ENCODE measurements around the gene RETREG3. TPM values are rescaled to one million over a fixed set of nuclear protein-coding genes. Genes with fewer than 3 reads are reported as not detected.
"Not testable (repeated sequence)": the region's sequence is repeated elsewhere in the genome, so short reads cannot be mapped to it uniquely, and the experiment has no call there.

RETREG3 gene
- total and polyA plus RNA-seq, 2 donors (not counting 1 experiment from before 2014, with no cell fraction given): 37.5 to 67.0 TPM

- no peak overlapping the region for H3K4me3 ChIP-seq (replicated peaks in 1 of 4; ENCODE audit: control extremely low read depth in 1 of 4, insufficient read depth in 1 of 4, low read depth in 3 of 4, low read length in 4 of 4)
- no peak for DNase-seq (ENCODE audit: low read depth in 2 of 2)
- peaks cover 22% of the 10 kb centered on the region for H3K79me2 ChIP-seq (ENCODE audit: control insufficient read depth, insufficient read depth, low read length)
- H3K9me3 ChIP-seq (ENCODE audit: control insufficient read depth, insufficient read depth, low read depth, low read length): no peaks in the 10 kb centered on the region
- H2AFZ ChIP-seq (ENCODE audit: low read length): no peak overlapping the region
- no peak for TF ChIP-seq EZH2 (IDR thresholded peaks at IDR 0.05; ENCODE audit: low read length, missing control alignments)
- TF ChIP-seq, protein P1, sequence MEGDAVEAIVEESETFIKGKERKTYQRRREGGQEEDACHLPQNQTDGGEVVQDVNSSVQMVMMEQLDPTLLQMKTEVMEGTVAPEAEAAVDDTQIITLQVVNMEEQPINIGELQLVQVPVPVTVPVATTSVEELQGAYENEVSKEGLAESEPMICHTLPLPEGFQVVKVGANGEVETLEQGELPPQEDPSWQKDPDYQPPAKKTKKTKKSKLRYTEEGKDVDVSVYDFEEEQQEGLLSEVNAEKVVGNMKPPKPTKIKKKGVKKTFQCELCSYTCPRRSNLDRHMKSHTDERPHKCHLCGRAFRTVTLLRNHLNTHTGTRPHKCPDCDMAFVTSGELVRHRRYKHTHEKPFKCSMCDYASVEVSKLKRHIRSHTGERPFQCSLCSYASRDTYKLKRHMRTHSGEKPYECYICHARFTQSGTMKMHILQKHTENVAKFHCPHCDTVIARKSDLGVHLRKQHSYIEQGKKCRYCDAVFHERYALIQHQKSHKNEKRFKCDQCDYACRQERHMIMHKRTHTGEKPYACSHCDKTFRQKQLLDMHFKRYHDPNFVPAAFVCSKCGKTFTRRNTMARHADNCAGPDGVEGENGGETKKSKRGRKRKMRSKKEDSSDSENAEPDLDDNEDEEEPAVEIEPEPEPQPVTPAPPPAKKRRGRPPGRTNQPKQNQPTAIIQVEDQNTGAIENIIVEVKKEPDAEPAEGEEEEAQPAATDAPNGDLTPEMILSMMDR (conservative IDR thresholded peaks at IDR 0.05 in 1 of 2, IDR thresholded peaks at IDR 0.05 in 1 of 2; ENCODE audit: low read depth in 1 of 2, low read length in 2 of 2): no peak
- no peaks in the 10 kb centered on the region for H4K20me1 ChIP-seq (ENCODE audit: control insufficient read depth, extremely low read depth, insufficient read depth, low read length)
- H3K9ac ChIP-seq (ENCODE audit: insufficient read depth, low read length): no peak overlapping the region
- no peak overlapping the region for H3K4me2 ChIP-seq (ENCODE audit: extremely low read depth, insufficient read depth, low read length)
- H3K36me3 ChIP-seq (ENCODE audit: control insufficient read depth, insufficient read depth, low read length): peaks cover 8% of the 10 kb centered on the region
- H3K27me3 ChIP-seq (ENCODE audit: control insufficient read depth, insufficient read depth, low read length): no peaks in the 10 kb centered on the region
- no peak overlapping the region for H3K27ac ChIP-seq (ENCODE audit: insufficient read depth, low read length)
- peaks cover under 1% of the 10 kb centered on the region for H3K4me1 ChIP-seq (ENCODE audit: control insufficient read depth, extremely low read depth, insufficient read depth, low read length)
Observed at GRCh38 chr17:42612013-42612412, 2.8 kb upstream of the RETREG3 start.

GRCh38 chr17:42609814-42610801 lies 934 bp upstream of the RETREG3 start:
- H3K79me2 ChIP-seq (ENCODE audit: control insufficient read depth, insufficient read depth, low read length): peaks cover 37% of the 10 kb centered on the region
- not testable (repeated sequence) for H4K20me1 ChIP-seq (ENCODE audit: control insufficient read depth, extremely low read depth, insufficient read depth, low read length)

GRCh38 chr17:42608305-42609181 lies 631 bp downstream of the RETREG3 start:
- Histone ChIP-seq H3K4me3 (replicated peaks in 1 of 4; ENCODE audit: control extremely low read depth in 1 of 4, insufficient read depth in 1 of 4, low read depth in 3 of 4, low read length in 4 of 4) (peak overlapping the region; percentile 62 to 98 (median 84)), H4K20me1 (ENCODE audit: control insufficient read depth, extremely low read depth, insufficient read depth, low read length) (no peaks in the 10 kb centered on the region), H3K4me1 (ENCODE audit: control insufficient read depth, extremely low read depth, insufficient read depth, low read length) (peaks cover 3% of the 10 kb centered on the region), H3K27me3 (ENCODE audit: control insufficient read depth, insufficient read depth, low read length) (no peaks in the 10 kb centered on the region), H3K9me3 (ENCODE audit: control insufficient read depth, insufficient read depth, low read depth, low read length) (no peaks in the 10 kb centered on the region), H2AFZ (ENCODE audit: low read length) (peak overlapping the region; percentile 30), H3K27ac (ENCODE audit: insufficient read depth, low read length) (peak overlapping the region; percentile 73), H3K79me2 (ENCODE audit: control insufficient read depth, insufficient read depth, low read length) (peaks cover 48% of the 10 kb centered on the region), H3K9ac (ENCODE audit: insufficient read depth, low read length) (peak overlapping the region; percentile 77), H3K4me2 (ENCODE audit: extremely low read depth, insufficient read depth, low read length) (peak overlapping the region; percentile 36), H3K36me3 (ENCODE audit: control insufficient read depth, insufficient read depth, low read length) (peaks cover 4% of the 10 kb centered on the region)
- no peak for DNase-seq (ENCODE audit: low read depth in 2 of 2)
- TF ChIP-seq, protein P1 (conservative IDR thresholded peaks at IDR 0.05 in 1 of 2, IDR thresholded peaks at IDR 0.05 in 1 of 2; ENCODE audit: low read depth in 1 of 2, low read length in 2 of 2): no peak
- no peak for TF ChIP-seq EZH2 (IDR thresholded peaks at IDR 0.05; ENCODE audit: low read length, missing control alignments)

More at GRCh38 chr17:42609814-42610801, 934 bp upstream of the RETREG3 start:
- Histone ChIP-seq H3K27ac (ENCODE audit: insufficient read depth, low read length) (peak overlapping the region; percentile 91), H2AFZ (ENCODE audit: low read length) (peak overlapping the region; percentile 96), H3K9ac (ENCODE audit: insufficient read depth, low read length) (peak overlapping the region; percentile 73), H3K4me3 (replicated peaks in 1 of 4; ENCODE audit: control extremely low read depth in 1 of 4, insufficient read depth in 1 of 4, low read depth in 3 of 4, low read length in 4 of 4) (peak overlapping the region; percentile 78 to 91 (median 88)), H3K4me2 (ENCODE audit: extremely low read depth, insufficient read depth, low read length) (peak overlapping the region; percentile 81)
- H3K36me3 ChIP-seq (ENCODE audit: control insufficient read depth, insufficient read depth, low read length); H3K27me3 ChIP-seq (ENCODE audit: control insufficient read depth, insufficient read depth, low read length); H3K4me1 ChIP-seq (ENCODE audit: control insufficient read depth, extremely low read depth, insufficient read depth, low read length); DNase-seq (ENCODE audit: low read depth in 2 of 2); H3K9me3 ChIP-seq (ENCODE audit: control insufficient read depth, insufficient read depth, low read depth, low read length): not testable (repeated sequence)

Measured in fibroblast of lung (primary cell).